HepG2 (cell line): ENCODE results near the gene CAMK2G. TPM values are rescaled to one million over a fixed set of nuclear protein-coding genes. Genes with fewer than 3 reads are reported as not detected.

Source experiments
- BORCS8-MEF2B ChIP-seq: sonication (generic); formaldehyde crosslinking; IDR thresholded peaks from 2 replicates; pipeline ENCODE4 v1.8.0; 2022; ENCODE audit warnings: mild to moderate bottlenecking, missing genetic modification reagents
- BRF2 ChIP-seq: sonication (generic); formaldehyde crosslinking; IDR thresholded peaks from 2 replicates; pipeline ENCODE4 v1.8.1; 2022; ENCODE audit warnings: mild to moderate bottlenecking, missing genetic modification reagents
- GPN1 ChIP-seq: sonication (generic); formaldehyde crosslinking; IDR thresholded peaks from 2 replicates; pipeline ENCODE4 v1.5.1; 2020; ENCODE audit warnings: missing genetic modification reagents, borderline replicate concordance
- HMGA1 ChIP-seq: sonication (generic); formaldehyde crosslinking; conservative IDR thresholded peaks from 2 replicates; pipeline ENCODE4 v1.4.0; 2020; ENCODE audit warnings: missing genetic modification reagents
- KAT2B ChIP-seq: fragments of 150-350 bp; IDR thresholded peaks from 2 replicates; pipeline ENCODE4 v1.6.1; 2014; ENCODE audit warnings: low read depth, low read length, borderline replicate concordance
- KDM5A ChIP-seq: fragments of 200-600 bp; sonication (generic); IDR thresholded peaks from 2 replicates; pipeline ENCODE4 v1.7.0; 2018; ENCODE audit warnings: antibody characterized with exemption, mild to moderate bottlenecking, low read length, borderline replicate concordance
- NCOA2 ChIP-seq: sonication (generic); formaldehyde crosslinking; IDR thresholded peaks from 2 replicates; pipeline ENCODE4 v1.8.0; 2022; ENCODE audit warnings: inconsistent platforms
- SP5 ChIP-seq: IDR thresholded peaks from 2 replicates; pipeline ENCODE4 v1.6.1; 2016; ENCODE audit warnings: low read depth, borderline replicate concordance
- TSC22D2 ChIP-seq: sonication (generic); formaldehyde crosslinking; IDR thresholded peaks from 2 replicates; pipeline ENCODE4 v1.5.1; 2020; ENCODE audit warnings: missing genetic modification reagents, mild to moderate bottlenecking, borderline replicate concordance
- ZBTB40 ChIP-seq, 2 experiments: fragments of 450-650 bp in 1 of 2; sonication (generic) in 1 of 2; formaldehyde crosslinking in 1 of 2; IDR thresholded peaks; 2 replicates each; pipeline versions ENCODE4 v1.6.1 to v1.8.0; 2016 to 2022; ENCODE audit warnings: antibody characterized with exemption in 1 of 2, mild to moderate bottlenecking in 1 of 2, missing genetic modification reagents in 1 of 2
- ZNF616 ChIP-seq: sonication (generic); formaldehyde crosslinking; IDR thresholded peaks from 2 replicates; pipeline ENCODE4 v1.5.0; 2020; ENCODE audit warnings: low read depth, mild to moderate bottlenecking, missing genetic modification reagents
- ZNF75D ChIP-seq: sonication (generic); formaldehyde crosslinking; IDR thresholded peaks from 2 replicates; pipeline ENCODE4 v1.8.1; 2023; ENCODE audit warnings: missing genetic modification reagents, mild to moderate bottlenecking, borderline replicate concordance
- ZNF775 ChIP-seq: sonication (generic); formaldehyde crosslinking; IDR thresholded peaks from 2 replicates; pipeline ENCODE4 v1.4.0; 2020; ENCODE audit warnings: missing genetic modification reagents, mild to moderate bottlenecking, moderate library complexity, borderline replicate concordance
- ZSCAN21 ChIP-seq: sonication (generic); formaldehyde crosslinking; IDR thresholded peaks from 2 replicates; pipeline ENCODE4 v1.8.0; 2022; ENCODE audit warnings: mild to moderate bottlenecking, missing genetic modification reagents, moderate library complexity, borderline replicate concordance
- polyA plus RNA-seq, 8 experiments: library from polyadenylated mRNA; depleted of rRNA in 3 of 8; stranded (reverse) in 7 of 8; unstranded in 1 of 8; fragments of >200 nt; fragmentation: Illumina TruSeq in 4 of 8; extraction: Trizol in 4 of 8; gene quantifications; 2 replicates each; pipeline versions ENCODE4 v1.2.1 to v1.2.3, GENCODE V29; 2011 to 2016; ENCODE audit warnings: low read depth in 4 of 8, missing spikeins in 1 of 8, mixed read lengths in 1 of 8; ENCODE audit not compliant: insufficient read depth in 1 of 8
- total RNA-seq, 5 experiments: library from RNA; depleted of rRNA; stranded (reverse); fragments of >200 nt; fragmentation: Illumina TruSeq; extraction: Trizol; gene quantifications; 2 replicates each; pipeline ENCODE4 v1.2.3, GENCODE V29; 2016; ENCODE audit warnings: low read depth in 1 of 5

CAMK2G gene
- total and polyA plus RNA-seq, 2 of the 13 experiments (the other 11 are each of a cell fraction or from before 2014, with no cell fraction given): 15.9 to 18.8 TPM

GRCh38 chr10:73914036-73914435 lies 39.7 kb upstream of the CAMK2G start (continued):
- TF ChIP-seq ZBTB40 (IDR thresholded peaks at IDR 0.05) (no peak), ZBTB40 (CRISPR knock-in tag; IDR thresholded peaks at IDR 0.05) (no peak), BORCS8-MEF2B (no peak), BRF2 (CRISPR knock-in tag) (no peak), HMGA1 (CRISPR knock-in tag) (no peak), ZNF75D (no peak), SP5 (CRISPR knock-in tag) (no peak), TSC22D2 (CRISPR knock-in tag) (no peak), NCOA2 (CRISPR knock-in tag) (no peak), ZNF616 (CRISPR knock-in tag) (no peak), ZSCAN21 (CRISPR knock-in tag) (no peak), ZNF775 (no peak), KDM5A (no peak), KAT2B (no peak), GPN1 (CRISPR knock-in tag) (no peak)
